HG03469 (cell line): Measurements from ENCODE around the gene TREML4.

Experiments used
- ATAC-seq: cut with Tn5 transposase; IDR thresholded peaks from one replicate; pipeline ENCODE4 v1.9.1; 2021; ENCODE audit warnings: mild to moderate bottlenecking, moderate library complexity, moderate number of reproducible peaks; ENCODE audit not compliant: unreplicated experiment

TREML4 gene

GRCh38 chr6:41283600-41283999 lies 55.5 kb downstream of the TREML4 start:
- no peak for ATAC-seq

GRCh38 chr6:41284726-41285125 lies 56.6 kb downstream of the TREML4 start:
- no peak for ATAC-seq

GRCh38 chr6:41286544-41287346 lies 58.6 kb downstream of the TREML4 start, which contains the start of gene TREM1:
TSS of gene TREM1 (minus strand) at chr6:41286682. CDS start at chr6:41286655, 27 bp downstream.
- ATAC-seq, result no peak

GRCh38 chr6:41288030-41288753 lies 60.0 kb downstream of the TREML4 start:
- ATAC-seq, result no peak
